Spleen (tissue), 7 donors: ENCODE measurements around the gene RNF227.

Source experiments
- POLR2A ChIP-seq, 3 donors: fragments of 450-650 bp; IDR thresholded peaks; one replicate each; pipeline ENCODE4 v1.5.1; 2017; ENCODE audit warnings: antibody characterized with exemption in 3 of 3, mild to moderate bottlenecking in 1 of 3
- TF ChIP-seq, protein P1 (sequence below), 11 experiments: fragments of 200-600 bp in 7 of 11; fragments of 450-650 bp in 4 of 11; sonication (generic) in 4 of 11; IDR thresholded peaks in 8 of 11; conservative IDR thresholded peaks in 3 of 11; 1 replicate in 7 of 11; 2 replicates in 4 of 11; pipeline versions ENCODE4 v1.4.0 to v1.8.0; 2016 to 2021; ENCODE audit warnings: antibody characterized with exemption in 11 of 11, inconsistent platforms in 4 of 11, mild to moderate bottlenecking in 1 of 11
- donor health status: DM: no; HTN: no; CAD: no; lungs with moderate emphysema.
- donor health status: DM: no; HTN: no; CAD: no.
- donor health status: DM: no; HTN: no; CAD: no.

- no peak for TF ChIP-seq POLR2A (IDR thresholded peaks at IDR 0.05)
- TF ChIP-seq, protein P1, sequence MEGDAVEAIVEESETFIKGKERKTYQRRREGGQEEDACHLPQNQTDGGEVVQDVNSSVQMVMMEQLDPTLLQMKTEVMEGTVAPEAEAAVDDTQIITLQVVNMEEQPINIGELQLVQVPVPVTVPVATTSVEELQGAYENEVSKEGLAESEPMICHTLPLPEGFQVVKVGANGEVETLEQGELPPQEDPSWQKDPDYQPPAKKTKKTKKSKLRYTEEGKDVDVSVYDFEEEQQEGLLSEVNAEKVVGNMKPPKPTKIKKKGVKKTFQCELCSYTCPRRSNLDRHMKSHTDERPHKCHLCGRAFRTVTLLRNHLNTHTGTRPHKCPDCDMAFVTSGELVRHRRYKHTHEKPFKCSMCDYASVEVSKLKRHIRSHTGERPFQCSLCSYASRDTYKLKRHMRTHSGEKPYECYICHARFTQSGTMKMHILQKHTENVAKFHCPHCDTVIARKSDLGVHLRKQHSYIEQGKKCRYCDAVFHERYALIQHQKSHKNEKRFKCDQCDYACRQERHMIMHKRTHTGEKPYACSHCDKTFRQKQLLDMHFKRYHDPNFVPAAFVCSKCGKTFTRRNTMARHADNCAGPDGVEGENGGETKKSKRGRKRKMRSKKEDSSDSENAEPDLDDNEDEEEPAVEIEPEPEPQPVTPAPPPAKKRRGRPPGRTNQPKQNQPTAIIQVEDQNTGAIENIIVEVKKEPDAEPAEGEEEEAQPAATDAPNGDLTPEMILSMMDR (IDR thresholded peaks at IDR 0.05 in 8 of 11, conservative IDR thresholded peaks at IDR 0.05 in 3 of 11), result no peak
These were observed 245 bp upstream of the RNF227 start for GRCh38 chr17:7916385-7916682.
